Gastrocnemius medialis (tissue), 4 donors: ENCODE results near the gene ROPN1. TPM values are rescaled to one million over a fixed set of nuclear protein-coding genes. Genes with fewer than 3 reads are reported as not detected.

ENCODE experiments used
- ATAC-seq, 2 donors: fragments of 150-250 bp; one replicate each; pipeline ENCODE4 v1.9.1; 2016
- DNase-seq, 2 donors: peaks; one replicate each; pipeline ENCODE4 v3.0.0-alpha.2; 2019
- H3K27ac ChIP-seq, 4 donors: fragments of 200-600 bp; sonication (generic); 1 replicate in 1 of 4; 2 replicates in 3 of 4; pipeline ENCODE4 v1.5.1; 2016 to 2018; ENCODE audit warnings: mild to moderate bottlenecking in 2 of 4, moderate library complexity in 1 of 4
- H3K27me3 ChIP-seq, 3 donors: fragments of 200-600 bp; sonication (generic) in 2 of 3; 1 replicate in 1 of 3; 2 replicates in 2 of 3; pipeline versions ENCODE4 v1.5.1 to v1.6.0; 2016 to 2019; ENCODE audit warnings: mild to moderate bottlenecking in 1 of 3, moderate library complexity in 1 of 3
- H3K36me3 ChIP-seq, 2 donors: fragments of 200-600 bp; sonication (generic) in 1 of 2; one replicate each; pipeline ENCODE4 v1.5.1; 2017 to 2018
- H3K4me1 ChIP-seq, 2 donors: fragments of 200-600 bp; sonication (generic) in 1 of 2; one replicate each; pipeline ENCODE4 v1.5.1; 2016 to 2017; ENCODE audit warnings: mild to moderate bottlenecking in 2 of 2
- H3K4me3 ChIP-seq, 4 donors: fragments of 200-600 bp; sonication (generic) in 3 of 4; 1 replicate in 1 of 4; 2 replicates in 3 of 4; pipeline ENCODE4 v1.5.1; 2016 to 2019; ENCODE audit warnings: mild to moderate bottlenecking in 2 of 4
- H3K9me3 ChIP-seq, 3 donors: fragments of 200-600 bp; sonication (generic) in 2 of 3; 1 replicate in 1 of 3; 2 replicates in 2 of 3; pipeline ENCODE4 v1.5.1; 2016 to 2019
- POLR2A ChIP-seq, 2 donors: fragments of 450-650 bp; IDR thresholded peaks; one replicate each; pipeline ENCODE4 v1.6.1; 2017; ENCODE audit warnings: antibody characterized with exemption in 2 of 2, mild to moderate bottlenecking in 2 of 2, moderate library complexity in 2 of 2
- in situ Hi-C, 4 donors: fragments of 200-750 bp; cut with MboI; loops; one replicate each; pipeline versions ENCODE4 v1.15.0 to v1.8.0; 2017; ENCODE audit warnings: low sequenced_read_pairs in 4 of 4
- intact Hi-C: fragments of 100-400 bp; cut with DNase I; formaldehyde crosslinking; loops from one replicate; pipeline ENCODE4 v1.15.1; 2023; ENCODE audit warnings: low total_unique reads
- total RNA-seq, 4 donors: library from RNA; depleted of rRNA; stranded (reverse); fragments of >200 nt; gene quantifications; one replicate each; pipeline versions ENCODE4 v1.1.0 to v1.2.3, GENCODE V29; 2016
- TF ChIP-seq, protein P1 (sequence below), 5 experiments: fragments of 450-650 bp in 3 of 5; fragments of 200-600 bp in 2 of 5; sonication (generic) in 2 of 5; IDR thresholded peaks in 4 of 5; conservative IDR thresholded peaks in 1 of 5; 1 replicate in 4 of 5; 2 replicates in 1 of 5; pipeline ENCODE4 v1.5.1; 2016 to 2019; ENCODE audit warnings: antibody characterized with exemption in 5 of 5, mild to moderate bottlenecking in 3 of 5, moderate library complexity in 3 of 5

Gene ROPN1
- total RNA-seq, 4 donors from 2014 or later: not detected

DNA sequence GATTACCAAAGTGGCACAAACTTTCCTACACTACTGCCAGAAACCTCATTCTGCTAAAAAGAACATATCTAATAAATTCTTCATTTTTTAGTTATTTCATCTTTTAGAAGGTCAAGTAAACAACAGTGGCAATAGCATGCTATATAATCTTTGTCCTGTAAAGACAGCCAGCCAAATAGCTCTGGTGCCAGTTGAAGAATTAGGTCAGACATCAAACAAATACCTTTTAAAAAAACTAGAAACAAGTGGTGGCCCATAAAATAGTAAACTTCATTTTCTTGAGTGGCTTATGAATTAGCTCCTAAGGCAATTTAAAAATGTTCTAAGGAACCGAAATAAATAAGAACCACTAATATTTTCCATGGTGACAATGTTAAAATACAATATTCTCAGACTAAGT, 50.4 kb downstream of the ROPN1 start:
- ATAC-seq (no peak), DNase-seq (no peak)
- no peak overlapping the region for H3K27ac ChIP-seq
- in situ Hi-C loops: no loop called here
- peaks cover 0 to 18% of the 10 kb centered on the region in 2 donors for H3K36me3 ChIP-seq
- no peaks in the 10 kb centered on the region for H3K27me3 ChIP-seq
- TF ChIP-seq POLR2A (IDR thresholded peaks at IDR 0.05): no peak
- TF ChIP-seq, protein P1, sequence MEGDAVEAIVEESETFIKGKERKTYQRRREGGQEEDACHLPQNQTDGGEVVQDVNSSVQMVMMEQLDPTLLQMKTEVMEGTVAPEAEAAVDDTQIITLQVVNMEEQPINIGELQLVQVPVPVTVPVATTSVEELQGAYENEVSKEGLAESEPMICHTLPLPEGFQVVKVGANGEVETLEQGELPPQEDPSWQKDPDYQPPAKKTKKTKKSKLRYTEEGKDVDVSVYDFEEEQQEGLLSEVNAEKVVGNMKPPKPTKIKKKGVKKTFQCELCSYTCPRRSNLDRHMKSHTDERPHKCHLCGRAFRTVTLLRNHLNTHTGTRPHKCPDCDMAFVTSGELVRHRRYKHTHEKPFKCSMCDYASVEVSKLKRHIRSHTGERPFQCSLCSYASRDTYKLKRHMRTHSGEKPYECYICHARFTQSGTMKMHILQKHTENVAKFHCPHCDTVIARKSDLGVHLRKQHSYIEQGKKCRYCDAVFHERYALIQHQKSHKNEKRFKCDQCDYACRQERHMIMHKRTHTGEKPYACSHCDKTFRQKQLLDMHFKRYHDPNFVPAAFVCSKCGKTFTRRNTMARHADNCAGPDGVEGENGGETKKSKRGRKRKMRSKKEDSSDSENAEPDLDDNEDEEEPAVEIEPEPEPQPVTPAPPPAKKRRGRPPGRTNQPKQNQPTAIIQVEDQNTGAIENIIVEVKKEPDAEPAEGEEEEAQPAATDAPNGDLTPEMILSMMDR (IDR thresholded peaks at IDR 0.05 in 4 of 5, conservative IDR thresholded peaks at IDR 0.05 in 1 of 5): no peak
- intact Hi-C loops: no loop called here
- no peaks in the 10 kb centered on the region for H3K4me1 ChIP-seq
- no peaks in the 10 kb centered on the region for H3K9me3 ChIP-seq
- H3K4me3 ChIP-seq: no peak overlapping the region

DNA sequence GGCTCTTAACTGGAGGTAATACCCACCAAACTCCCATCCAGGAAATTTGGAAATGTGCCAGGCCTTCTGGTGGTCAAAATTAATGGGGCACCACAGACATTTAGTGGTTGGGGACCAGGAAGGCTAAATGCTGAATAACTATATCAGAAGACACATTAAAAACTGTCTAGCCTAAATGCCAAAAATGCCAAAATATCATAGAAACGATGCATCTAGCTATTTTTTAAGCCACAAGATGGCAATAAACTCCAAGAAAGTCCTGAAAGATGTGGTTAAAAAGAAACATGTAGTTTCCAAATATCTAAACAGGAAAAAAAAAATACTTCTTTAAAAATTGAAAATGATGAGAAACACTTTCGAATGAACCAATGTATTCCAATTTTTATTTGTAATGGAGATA, 50.8 kb downstream of the ROPN1 start:
- no peak for TF ChIP-seq POLR2A (IDR thresholded peaks at IDR 0.05)
- TF ChIP-seq, protein P1 (IDR thresholded peaks at IDR 0.05 in 4 of 5, conservative IDR thresholded peaks at IDR 0.05 in 1 of 5): peak in 1 of 5 experiments; percentile 17
- Histone ChIP-seq H3K9me3 (no peaks in the 10 kb centered on the region), H3K4me1 (no peaks in the 10 kb centered on the region), H3K36me3 (peaks cover 0 to 14% of the 10 kb centered on the region in 2 donors), H3K4me3 (no peak overlapping the region), H3K27me3 (no peaks in the 10 kb centered on the region), H3K27ac (no peak overlapping the region)
- in situ Hi-C loops (no loop called here), intact Hi-C loops (no loop called here)
- DNase-seq: no peak
- ATAC-seq: no peak

DNA sequence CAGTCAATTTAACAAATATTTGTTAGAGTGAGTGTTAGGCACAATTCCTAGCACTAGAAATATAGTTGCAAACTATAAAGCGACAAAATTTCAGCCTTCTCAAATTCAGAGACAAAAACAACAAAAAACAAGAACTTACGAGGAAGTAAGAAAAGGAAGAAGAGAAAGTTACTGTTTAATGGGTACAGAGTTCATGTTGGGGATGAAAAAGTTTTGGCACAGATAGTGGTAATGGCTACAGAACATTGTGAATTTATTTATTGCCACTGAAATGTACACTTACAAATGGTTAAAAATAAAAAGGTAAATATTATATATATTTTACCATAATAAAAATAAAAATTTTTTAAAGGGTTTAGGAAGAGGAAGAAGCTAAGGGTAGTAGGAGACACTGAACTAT, 52.2 kb downstream of the ROPN1 start:
- H3K27me3 ChIP-seq: no peaks in the 10 kb centered on the region
- H3K4me1 ChIP-seq: no peaks in the 10 kb centered on the region
- in situ Hi-C loops: no loop called here
- ATAC-seq: no peak
- H3K36me3 ChIP-seq: peaks cover 0 to 14% of the 10 kb centered on the region in 2 donors
- intact Hi-C loops: no loop called here
- no peak for DNase-seq
- H3K27ac ChIP-seq: no peak overlapping the region
- no peaks in the 10 kb centered on the region for H3K9me3 ChIP-seq
- no peak overlapping the region for H3K4me3 ChIP-seq
- TF ChIP-seq, protein P1 (IDR thresholded peaks at IDR 0.05 in 4 of 5, conservative IDR thresholded peaks at IDR 0.05 in 1 of 5): no peak
- TF ChIP-seq POLR2A (IDR thresholded peaks at IDR 0.05): no peak

DNA sequence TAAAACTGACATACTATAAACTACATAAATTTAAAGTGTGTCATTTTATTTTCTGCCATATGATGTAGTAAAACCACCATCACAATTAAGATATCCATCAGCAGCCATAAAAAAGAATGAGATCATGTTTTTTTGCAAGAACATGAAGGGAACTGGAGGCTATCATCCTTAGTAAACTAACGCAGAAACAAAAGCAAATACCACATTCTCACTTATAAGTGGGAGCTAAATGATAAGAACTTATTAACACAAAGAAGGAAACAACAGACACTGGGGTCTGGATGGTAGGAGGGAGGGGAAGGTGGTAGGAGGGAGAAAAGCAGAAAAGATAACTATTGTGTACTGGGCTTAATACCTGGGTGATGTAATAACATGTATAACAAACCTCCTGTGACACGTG, 55.5 kb downstream of the ROPN1 start:
- DNase-seq (no peak), ATAC-seq (no peak)
- no peak for TF ChIP-seq POLR2A (IDR thresholded peaks at IDR 0.05)
- TF ChIP-seq, protein P1 (IDR thresholded peaks at IDR 0.05 in 4 of 5, conservative IDR thresholded peaks at IDR 0.05 in 1 of 5): no peak
- Histone ChIP-seq H3K4me1 (no peaks in the 10 kb centered on the region), H3K27ac (no peak overlapping the region), H3K4me3 (no peak overlapping the region), H3K27me3 (no peaks in the 10 kb centered on the region), H3K36me3 (peaks cover 0 to 4% of the 10 kb centered on the region in 2 donors), H3K9me3 (no peaks in the 10 kb centered on the region)
- intact Hi-C loops: no loop called here
- in situ Hi-C loops: no loop called here

DNA sequence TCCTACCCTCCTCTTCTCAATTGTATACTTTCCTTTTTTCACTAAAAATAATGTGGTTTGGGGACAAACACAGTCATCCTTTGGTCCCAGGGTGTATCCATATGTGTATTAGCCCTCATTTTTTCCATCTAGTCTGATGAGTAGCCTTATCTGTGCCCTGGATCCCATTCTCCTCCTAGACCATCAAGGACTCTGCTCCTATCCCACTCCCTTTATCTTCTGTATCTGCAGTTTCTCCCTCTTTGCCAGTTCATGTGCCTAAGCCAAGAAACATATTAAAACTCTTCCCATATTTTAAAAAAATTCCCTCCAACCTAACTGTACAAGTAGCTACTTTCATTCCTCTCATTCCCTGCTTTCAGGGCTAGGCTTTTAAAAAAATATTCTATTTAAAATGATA, 56.1 kb downstream of the ROPN1 start:
- Histone ChIP-seq H3K27me3 (no peaks in the 10 kb centered on the region), H3K4me3 (no peak overlapping the region), H3K36me3 (peaks cover 0 to 8% of the 10 kb centered on the region in 2 donors), H3K4me1 (no peaks in the 10 kb centered on the region), H3K27ac (no peak overlapping the region), H3K9me3 (no peaks in the 10 kb centered on the region)
- no peak for ATAC-seq
- TF ChIP-seq, protein P1 (IDR thresholded peaks at IDR 0.05 in 4 of 5, conservative IDR thresholded peaks at IDR 0.05 in 1 of 5): no peak
- no peak for TF ChIP-seq POLR2A (IDR thresholded peaks at IDR 0.05)
- in situ Hi-C loops (no loop called here), intact Hi-C loops (no loop called here)
- DNase-seq: no peak
